K562 (cell line): ENCODE results near the gene CD226. TPM values are rescaled to one million over a fixed set of nuclear protein-coding genes. Genes with fewer than 3 reads are reported as not detected.

Experiments used
- ATAC-seq: fragments of 200-7000 bp; cut with Tn5 transposase; 3 replicates; pipeline ENCODE4 v1.9.1; 2020; ENCODE audit warnings: moderate library complexity
- BruUV-seq: library from RNA; stranded (reverse); fragments of 400-500 nt; replicated peaks from 2 replicates; lab custom pipeline; 2021; lab: Mats Ljungman, UMichigan
- CTCF ChIA-PET: fragments of 300-600 bp; formaldehyde crosslinking; extraction: SDS; loops from one replicate; lab custom pipeline; 2021; ENCODE audit warnings: low intra/inter-chr PET ratio; lab: Yijun Ruan, JAX
- POLR2A ChIA-PET: fragments of 300-600, 350-650 bp; sonication (Branson Sonifier 250); formaldehyde crosslinking; extraction: SDS; loops from one replicate; lab custom pipeline; 2021; ENCODE audit warnings: antibody characterized with exemption, inconsistent platforms; lab: Yijun Ruan, JAX
- DNase-seq, 4 experiments: peaks; one replicate each; pipeline versions ENCODE4 v3.0.0 to v3.0.0-alpha.2; 2011 to 2018; ENCODE audit warnings: low spot score in 3 of 4, mixed read lengths in 3 of 4; ENCODE audit errors: extremely low read depth in 1 of 4
- FAIRE-seq: peaks from 2 replicates; lab custom pipeline; 2011; peaks lifted over from hg19 to GRCh38; lab: Jason Lieb, UNC
- H2AFZ ChIP-seq: 2 replicates; pipeline ENCODE4 v1.6.0; 2011; ENCODE audit warnings: low read depth, low read length, control low read depth, inconsistent platforms
- H3K27ac ChIP-seq: fragments of 200-600 bp; 3 replicates; pipeline ENCODE4 v1.8.0; 2011; ENCODE audit warnings: low read depth, mild to moderate bottlenecking, control low read depth, inconsistent platforms, low read length, moderate library complexity, mixed read lengths; ENCODE audit errors: extremely low read depth
- H3K27me3 ChIP-seq, 2 experiments: fragments of 300-600 bp in 1 of 2; 2 replicates in 1 of 2; 3 replicates in 1 of 2; pipeline versions ENCODE4 v1.6.0 to v1.8.0; 2011; ENCODE audit warnings: inconsistent platforms in 2 of 2, low read length in 2 of 2, mild to moderate bottlenecking in 1 of 2, mixed read lengths in 1 of 2, moderate library complexity in 1 of 2; ENCODE audit not compliant: control insufficient read depth in 2 of 2, insufficient read depth in 2 of 2
- H3K36me3 ChIP-seq: fragments of 300-600 bp; 3 replicates; pipeline ENCODE4 v1.8.0; 2011; ENCODE audit warnings: mild to moderate bottlenecking, low read length, inconsistent platforms; ENCODE audit not compliant: control insufficient read depth, insufficient read depth
- H3K4me1 ChIP-seq, 2 experiments: fragments of 200-600 bp in 1 of 2; replicated peaks in 1 of 2; 2 replicates in 1 of 2; 3 replicates in 1 of 2; pipeline versions ENCODE4 v1.5.1 to v1.8.0; 2011; ENCODE audit warnings: inconsistent platforms in 2 of 2, low read length in 2 of 2, mild to moderate bottlenecking in 1 of 2, mixed read lengths in 1 of 2, moderate library complexity in 1 of 2; ENCODE audit not compliant: control insufficient read depth in 2 of 2, insufficient read depth in 2 of 2
- H3K4me2 ChIP-seq: 2 replicates; pipeline ENCODE4 v1.6.1; 2011; ENCODE audit warnings: low read length, control low read depth, inconsistent platforms, mixed read lengths; ENCODE audit not compliant: insufficient read depth
- H3K4me3 ChIP-seq: fragments of 200-600 bp; sonication (generic), shearing (Covaris generic); 2 replicates; pipeline ENCODE4 v1.5.1; 2016; ENCODE audit warnings: control low read depth, inconsistent platforms
- H3K79me2 ChIP-seq: fragments of 200-600 bp; 3 replicates; pipeline ENCODE4 v1.8.0; 2011; ENCODE audit warnings: low read length, inconsistent platforms; ENCODE audit not compliant: control insufficient read depth, insufficient read depth
- H3K9ac ChIP-seq, 2 experiments: 2 replicates each; pipeline versions ENCODE4 v1.6.0 to v1.6.1; 2011; ENCODE audit warnings: low read depth in 2 of 2, low read length in 2 of 2, control low read depth in 1 of 2, inconsistent platforms in 1 of 2, mild to moderate bottlenecking in 1 of 2, mixed read lengths in 1 of 2; ENCODE audit not compliant: insufficient read depth in 1 of 2
- H3K9me1 ChIP-seq: one replicate; pipeline ENCODE4 v1.6.0; 2011; ENCODE audit warnings: inconsistent platforms, mild to moderate bottlenecking, low read length, moderate library complexity; ENCODE audit not compliant: control insufficient read depth, insufficient read depth
- H3K9me3 ChIP-seq: replicated peaks from 2 replicates; pipeline ENCODE4 v1.5.1; 2011; ENCODE audit warnings: low read depth, low read length, inconsistent platforms; ENCODE audit not compliant: control insufficient read depth, insufficient read depth
- H4K20me1 ChIP-seq: replicated peaks from 2 replicates; pipeline ENCODE4 v1.6.1; 2011; ENCODE audit warnings: low read length, inconsistent platforms, mixed read lengths; ENCODE audit not compliant: control insufficient read depth, insufficient read depth
- CTCF ChIP-seq, 3 experiments: IDR thresholded peaks in 2 of 3; conservative IDR thresholded peaks in 1 of 3; 2 replicates each; pipeline ENCODE4 v1.5.1; 2011 to 2012; ENCODE audit warnings: low read length in 3 of 3, mild to moderate bottlenecking in 3 of 3, control low read depth in 2 of 3, improper control_type of control experiment in 1 of 3, inconsistent platforms in 1 of 3, low read depth in 1 of 3, mixed read lengths in 1 of 3, moderate library complexity in 1 of 3; ENCODE audit not compliant: insufficient read depth in 2 of 3
- GATAD2B ChIP-seq: fragments of 450-650 bp; IDR thresholded peaks from 2 replicates; pipeline ENCODE4 v1.6.1; 2017; ENCODE audit warnings: mild to moderate bottlenecking, borderline replicate concordance
- SRF ChIP-seq, 2 experiments: fragments of 250-450, 450-650 bp in 1 of 2; sonication (Bioruptor Pico) in 1 of 2; sonication (generic) in 1 of 2; formaldehyde crosslinking; IDR thresholded peaks; 2 replicates each; pipeline versions ENCODE4 v1.5.0 to v1.5.1; 2020 to 2022; ENCODE audit warnings: mild to moderate bottlenecking in 1 of 2, missing genetic modification reagents in 1 of 2
- ZMIZ1 ChIP-seq, 2 experiments: fragments of 150-350 bp in 1 of 2; IDR thresholded peaks; 2 replicates each; pipeline ENCODE4 v1.6.1; 2012 to 2016; ENCODE audit warnings: low read depth in 2 of 2, low read length in 2 of 2, mild to moderate bottlenecking in 1 of 2, moderate library complexity in 1 of 2
- WGBS: fragments of 100-300 bp; shearing (Covaris generic); methylation state at CpG from one replicate; pipeline ENCODE4 v1.1.6; 2016; ENCODE audit warnings: low coverage, mixed read lengths; ENCODE audit not compliant: insufficient coverage; ENCODE audit errors: missing lambda C conversion rate; 5-methylcytosine and 5-hydroxymethylcytosine counted together
- in situ Hi-C: fragments of 300-500 bp; cut with MboI; formaldehyde crosslinking; loops from 4 replicates; pipeline ENCODE4 v1.15.0; 2018; ENCODE audit warnings: inconsistent platforms, mixed read lengths
- intact Hi-C: fragments of 100-400 bp; cut with micrococcal nuclease; formaldehyde crosslinking; loops from 2 replicates; pipeline ENCODE4 v1.14.2; 2022
- polyA plus RNA-seq, 8 experiments: library from polyadenylated mRNA; depleted of rRNA in 4 of 8; stranded (reverse) in 5 of 8; unstranded in 3 of 8; fragments of >200 nt; fragmentation: Nextera tagmentation in 2 of 8; fragmentation: Illumina TruSeq in 1 of 8; extraction: Ambion mirVana in 2 of 8; extraction: Trizol in 1 of 8; gene quantifications; 2 replicates each; pipeline versions ENCODE4 v1.2.1 to v1.2.3, GENCODE V29; 2011 to 2014; ENCODE audit warnings: inconsistent platforms in 1 of 8, missing spikeins in 1 of 8
- total RNA-seq, 7 experiments: library from RNA; depleted of rRNA in 6 of 7; stranded (reverse); fragments of >200 nt in 6 of 7; fragmentation: Illumina TruSeq in 2 of 7; extraction: Trizol in 2 of 7; gene quantifications; 2 replicates each; pipeline versions ENCODE4 v1.2.1 to v1.2.3, GENCODE V29; 2011 to 2021; ENCODE audit warnings: low replicate concordance in 1 of 7

CD226 gene
- total and polyA plus RNA-seq, 9 of the 15 experiments (the other 6 are each of a cell fraction or from before 2014, with no cell fraction given) = 0.32 to 1.7 (median 0.80) TPM

- in situ Hi-C loops (no loop called here), intact Hi-C loops (loop anchor here (10.0 kb wide), 1 partner anchor 132 kb away; no protein-coding TSS in a partner anchor)
- ATAC-seq (no peak), FAIRE-seq (no peak), DNase-seq (no peak)
- H3K79me2 ChIP-seq = no peaks in the 10 kb centered on the region
- H3K9ac ChIP-seq = no peak overlapping the region
- H3K27me3 ChIP-seq = no peaks in the 10 kb centered on the region
- no peak overlapping the region for H2AFZ ChIP-seq
- POLR2A ChIA-PET = no interaction called here
- no peaks in the 10 kb centered on the region for H3K36me3 ChIP-seq
- H3K9me1 ChIP-seq = no peaks in the 10 kb centered on the region
- CTCF ChIA-PET = no interaction called here
- H4K20me1 ChIP-seq = no peaks in the 10 kb centered on the region
- H3K27ac ChIP-seq = no peak overlapping the region
- no peaks in the 10 kb centered on the region for H3K9me3 ChIP-seq
- BruUV-seq = no TSS peak
- no peak overlapping the region for H3K4me2 ChIP-seq
- no peak overlapping the region for H3K4me3 ChIP-seq
- TF ChIP-seq CTCF (IDR thresholded peaks at IDR 0.05 in 2 of 3, conservative IDR thresholded peaks at IDR 0.05 in 1 of 3; ENCODE audit: insufficient read depth in 2 of 3, low read depth in 1 of 3, low read length in 3 of 3) (peak in 1 of 3 experiments; percentile 30; a peak in 1 of 6 replicates), SRF (CRISPR knock-in tag; IDR thresholded peaks at IDR 0.05) (no peak), ZMIZ1 (IDR thresholded peaks at IDR 0.05; ENCODE audit: low read depth in 2 of 2, low read length in 2 of 2) (no peak), GATAD2B (no peak)
- WGBS = 37% methylated on average over 3 of the region's 3 CpGs
- peaks cover 0 to 3% of the 10 kb centered on the region in 2 experiments; a peak in 1 of 5 replicates for H3K4me1 ChIP-seq
Measured at GRCh38 chr18:69943021-69943420, 4.7 kb downstream of the CD226 start.
